Stimulated activated naive CD8-positive, alpha-beta T cell treated with anti-CD3 and anti-CD28 coated beads, Interleukin-15, Interleukin-2, amounts not matched to agents 100 ng/mL and 50 ng/mL, for 24 hours (primary cell): Measurements from ENCODE around the gene GNAS.

Experiments used
- H3K27ac Mint-ChIP-seq: one replicate; pipeline ENCODE4 v1.8.0; 2021; ENCODE audit warnings: mild to moderate bottlenecking, mixed read lengths
- H3K27me3 Mint-ChIP-seq: one replicate; pipeline ENCODE4 v1.8.0; 2021; ENCODE audit warnings: mixed read lengths
- H3K36me3 Mint-ChIP-seq: one replicate; pipeline ENCODE4 v1.8.0; 2021; ENCODE audit warnings: low read depth, mixed read lengths
- H3K4me1 Mint-ChIP-seq: one replicate; pipeline ENCODE4 v1.8.0; 2021; ENCODE audit warnings: low read depth, mixed read lengths
- H3K4me3 Mint-ChIP-seq: one replicate; pipeline ENCODE4 v1.8.0; 2021; ENCODE audit warnings: mild to moderate bottlenecking, mixed read lengths
- H3K9me3 Mint-ChIP-seq: one replicate; pipeline ENCODE4 v1.8.0; 2021; ENCODE audit warnings: mixed read lengths

The GNAS gene

GRCh38 chr20:58852543-58853271 is at the start of gene GNAS:
GNAS (plus strand) TSS chr20:58852716.
- Mint-ChIP-seq H3K4me3 (peak within 1 kb of the TSS; percentile 83), H3K4me1 (peaks cover 41% of the 10 kb centered on the region), H3K9me3 (no peaks in the 10 kb centered on the region), H3K36me3 (peaks cover 4% of the 10 kb centered on the region), H3K27me3 (peaks cover 60% of the 10 kb centered on the region), H3K27ac (no peak within 1 kb of the TSS)

GRCh38 chr20:58803533-58803932 is 49.0 kb upstream of the GNAS start:
- Mint-ChIP-seq H3K4me3 (no peak overlapping the region), H3K27ac (no peak overlapping the region), H3K36me3 (no peaks in the 10 kb centered on the region), H3K4me1 (no peaks in the 10 kb centered on the region), H3K27me3 (peaks cover 55% of the 10 kb centered on the region), H3K9me3 (no peaks in the 10 kb centered on the region)

DNA sequence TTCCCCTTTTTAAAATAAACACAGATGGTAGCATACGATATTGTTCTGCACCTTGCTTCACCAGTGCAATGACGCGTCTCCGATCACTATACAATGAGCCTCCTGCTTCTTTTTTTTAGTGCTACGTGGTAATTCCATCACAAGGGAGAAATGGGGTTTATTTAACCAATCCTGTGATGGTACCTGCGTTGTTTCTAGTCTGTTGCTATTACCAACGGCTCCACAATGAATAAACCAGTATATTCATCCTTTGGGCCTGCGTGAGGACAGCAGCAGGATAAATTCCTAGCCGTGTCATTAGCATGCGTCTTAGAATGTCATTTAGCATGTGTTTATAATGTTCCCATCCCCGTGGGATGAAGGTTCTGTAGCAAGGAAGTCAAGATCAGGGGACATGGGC is 44.7 kb upstream of the GNAS start:
- Mint-ChIP-seq H3K9me3 (no peaks in the 10 kb centered on the region), H3K4me3 (no peak overlapping the region), H3K27ac (no peak overlapping the region), H3K4me1 (peaks cover 27% of the 10 kb centered on the region), H3K27me3 (peaks cover 71% of the 10 kb centered on the region), H3K36me3 (no peaks in the 10 kb centered on the region)

DNA sequence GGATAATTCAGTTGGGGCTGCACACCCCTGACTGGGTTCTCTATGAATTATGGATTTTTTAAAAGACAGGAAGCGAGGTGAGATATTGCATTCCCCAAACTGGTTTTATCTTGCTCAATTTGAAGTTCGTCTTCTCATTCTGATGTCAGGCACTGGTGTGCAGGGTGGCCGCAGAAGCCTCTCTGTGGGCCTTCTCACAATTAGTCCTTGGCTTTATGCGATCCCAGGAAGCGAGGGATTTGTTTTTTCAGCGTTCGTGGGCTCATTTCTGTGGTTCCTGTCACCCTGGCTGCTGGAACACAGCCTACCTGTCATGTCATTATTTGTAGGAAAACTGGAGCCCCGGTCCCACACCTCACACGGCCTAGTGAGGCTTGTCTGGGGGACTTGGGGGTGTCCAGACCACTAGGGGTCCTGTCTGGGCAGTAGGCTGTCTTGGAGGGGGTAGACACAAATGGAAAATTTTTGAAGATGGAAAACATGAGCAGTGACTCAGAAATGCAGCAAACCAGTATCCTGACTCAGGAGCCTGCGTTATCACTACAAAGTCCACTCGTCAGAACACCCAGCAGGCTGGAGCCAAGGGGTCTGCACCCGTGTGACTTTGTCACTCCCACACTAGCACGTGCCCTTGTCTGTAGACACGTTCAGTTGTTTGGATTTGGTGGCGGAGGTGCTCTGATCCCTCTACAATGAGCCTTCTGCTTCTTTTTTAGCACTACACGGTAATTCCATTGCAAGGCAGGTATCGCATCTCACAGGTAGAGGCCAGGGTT is 44.1 kb upstream of the GNAS start:
- Mint-ChIP-seq H3K27ac (no peak overlapping the region), H3K4me1 (peaks cover 27% of the 10 kb centered on the region), H3K4me3 (no peak overlapping the region), H3K27me3 (peaks cover 71% of the 10 kb centered on the region), H3K36me3 (no peaks in the 10 kb centered on the region), H3K9me3 (no peaks in the 10 kb centered on the region)

DNA sequence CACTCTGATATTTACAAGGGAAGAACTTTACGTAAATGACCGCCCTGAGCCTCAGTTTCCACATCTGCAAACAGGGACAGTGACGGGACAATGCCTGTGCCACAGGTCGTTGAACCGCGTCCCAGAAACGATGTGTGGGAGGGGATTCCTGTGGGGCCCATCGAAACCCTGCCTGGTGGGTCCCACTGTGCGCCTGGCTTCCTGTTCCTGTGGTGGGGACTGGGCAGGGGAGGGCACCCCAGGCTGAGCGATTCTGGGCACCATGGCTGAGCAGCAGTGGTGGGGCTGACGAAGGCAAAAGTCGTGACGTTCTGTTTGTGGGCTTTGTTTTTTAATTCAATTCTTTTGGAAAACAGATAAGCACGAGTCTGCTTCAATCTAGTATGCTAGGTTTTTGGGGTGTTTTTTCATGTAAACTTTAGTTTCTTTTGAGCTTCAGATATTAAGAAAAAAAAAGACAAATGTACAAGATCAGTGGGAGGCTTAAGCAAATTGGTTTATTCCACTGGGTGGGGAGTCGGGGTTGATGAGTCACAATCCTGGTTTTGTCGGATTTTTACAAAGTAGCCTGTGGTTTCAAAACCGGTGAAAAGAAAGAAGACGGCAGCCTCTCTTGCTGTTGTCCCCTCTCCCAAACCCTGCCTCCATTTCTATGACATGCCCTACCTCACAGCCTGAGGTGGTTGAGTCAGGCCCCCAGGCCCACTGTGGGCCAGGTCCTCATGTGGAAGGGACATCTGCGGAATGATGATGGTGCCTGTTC is 42.2 kb upstream of the GNAS start:
- Mint-ChIP-seq H3K27me3 (peaks cover 75% of the 10 kb centered on the region), H3K4me1 (peaks cover 27% of the 10 kb centered on the region), H3K9me3 (no peaks in the 10 kb centered on the region), H3K36me3 (no peaks in the 10 kb centered on the region), H3K4me3 (no peak overlapping the region), H3K27ac (peak overlapping the region; percentile 74)

- Mint-ChIP-seq H3K27me3 (peaks cover 75% of the 10 kb centered on the region), H3K27ac (no peak overlapping the region)
Observed at GRCh38 chr20:58810879-58811250, 41.7 kb upstream of the GNAS start.

GRCh38 chr20:58811334-58811733 is 41.2 kb upstream of the GNAS start:
- Mint-ChIP-seq H3K27ac (no peak overlapping the region), H3K27me3 (peaks cover 72% of the 10 kb centered on the region), H3K36me3 (no peaks in the 10 kb centered on the region), H3K4me3 (no peak overlapping the region), H3K4me1 (peaks cover 27% of the 10 kb centered on the region), H3K9me3 (no peaks in the 10 kb centered on the region)

More at GRCh38 chr20:58810879-58811250, 41.7 kb upstream of the GNAS start:
- Mint-ChIP-seq H3K4me1 (peaks cover 27% of the 10 kb centered on the region), H3K9me3 (no peaks in the 10 kb centered on the region), H3K4me3 (no peak overlapping the region), H3K36me3 (no peaks in the 10 kb centered on the region)

DNA sequence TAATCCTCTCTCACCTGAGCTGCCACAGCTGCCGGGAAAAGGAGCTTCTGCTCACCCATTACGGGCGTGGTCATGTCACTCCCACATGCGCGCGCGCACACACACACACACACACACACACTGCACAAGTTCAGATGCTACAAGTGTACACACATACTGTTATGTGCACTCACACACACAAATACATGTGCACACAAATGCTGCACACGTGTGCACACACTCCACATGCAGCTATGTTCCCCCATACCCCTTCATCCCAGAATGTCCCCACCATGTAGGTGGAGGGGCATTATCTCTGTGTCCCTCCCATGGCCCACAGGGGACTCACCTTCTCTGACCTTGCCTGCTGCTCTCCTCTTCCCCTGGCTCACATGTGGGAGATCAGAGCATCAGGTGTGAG is 39.1 kb upstream of the GNAS start:
- Mint-ChIP-seq H3K27ac (no peak overlapping the region), H3K4me1 (peaks cover 30% of the 10 kb centered on the region), H3K36me3 (no peaks in the 10 kb centered on the region), H3K9me3 (no peaks in the 10 kb centered on the region), H3K27me3 (peaks cover 67% of the 10 kb centered on the region), H3K4me3 (no peak overlapping the region)

DNA sequence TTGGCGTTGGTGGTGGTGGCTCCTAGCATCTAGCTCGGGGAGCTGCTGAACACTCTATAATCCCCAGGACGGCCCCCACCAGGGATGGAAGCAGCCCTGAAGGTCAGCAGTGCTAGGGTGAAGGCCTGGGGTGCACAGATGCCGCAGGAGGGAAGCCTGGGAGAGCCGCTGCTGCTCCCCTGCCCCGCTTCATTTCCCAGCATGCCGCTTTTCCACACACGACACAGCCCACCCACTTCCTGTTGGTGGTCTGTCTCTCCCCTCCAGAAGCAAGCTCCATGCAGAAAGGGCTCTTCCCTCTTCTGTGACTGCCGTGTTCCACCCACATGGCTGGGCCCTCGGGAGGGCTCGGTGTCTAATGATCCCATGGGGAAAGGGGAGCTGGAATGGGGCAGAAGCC is 37.1 kb upstream of the GNAS start:
- no peak overlapping the region for H3K4me3 Mint-ChIP-seq
- peaks cover 54% of the 10 kb centered on the region for H3K27me3 Mint-ChIP-seq
- H3K27ac Mint-ChIP-seq: no peak overlapping the region

GRCh38 chr20:58816051-58816450 is 36.5 kb upstream of the GNAS start:
- peaks cover 59% of the 10 kb centered on the region for H3K27me3 Mint-ChIP-seq
- H3K27ac Mint-ChIP-seq: no peak overlapping the region
- H3K9me3 Mint-ChIP-seq: peaks cover 8% of the 10 kb centered on the region
- peaks cover 16% of the 10 kb centered on the region for H3K36me3 Mint-ChIP-seq
- H3K4me1 Mint-ChIP-seq: peaks cover 23% of the 10 kb centered on the region
- H3K4me3 Mint-ChIP-seq: no peak overlapping the region

More for the DNA sequence above, 37.1 kb upstream of the GNAS start:
- H3K36me3 Mint-ChIP-seq: peaks cover 10% of the 10 kb centered on the region
- peaks cover 29% of the 10 kb centered on the region for H3K4me1 Mint-ChIP-seq
- peaks cover 2% of the 10 kb centered on the region for H3K9me3 Mint-ChIP-seq

- peaks cover 15% of the 10 kb centered on the region for H3K4me1 Mint-ChIP-seq
- H3K36me3 Mint-ChIP-seq: peaks cover 21% of the 10 kb centered on the region
- no peak overlapping the region for H3K27ac Mint-ChIP-seq
- peaks cover 12% of the 10 kb centered on the region for H3K9me3 Mint-ChIP-seq
- H3K4me3 Mint-ChIP-seq: no peak overlapping the region
- H3K27me3 Mint-ChIP-seq: peaks cover 53% of the 10 kb centered on the region
Observed at GRCh38 chr20:58816957-58817651, 35.4 kb upstream of the GNAS start.

- H3K27me3 Mint-ChIP-seq: peaks cover 48% of the 10 kb centered on the region
- no peak overlapping the region for H3K4me3 Mint-ChIP-seq
- H3K36me3 Mint-ChIP-seq: peaks cover 21% of the 10 kb centered on the region
- peaks cover 12% of the 10 kb centered on the region for H3K9me3 Mint-ChIP-seq
- H3K27ac Mint-ChIP-seq: no peak overlapping the region
- peaks cover 15% of the 10 kb centered on the region for H3K4me1 Mint-ChIP-seq
Observed at GRCh38 chr20:58817748-58818147, 34.8 kb upstream of the GNAS start.

- H3K9me3 Mint-ChIP-seq: peaks cover 12% of the 10 kb centered on the region
- H3K36me3 Mint-ChIP-seq: peaks cover 21% of the 10 kb centered on the region
- no peak overlapping the region for H3K4me3 Mint-ChIP-seq
- H3K4me1 Mint-ChIP-seq: peaks cover 15% of the 10 kb centered on the region
- H3K27ac Mint-ChIP-seq: peak overlapping the region; percentile 21
- H3K27me3 Mint-ChIP-seq: peaks cover 38% of the 10 kb centered on the region
Observed at GRCh38 chr20:58818586-58819285, 33.8 kb upstream of the GNAS start.

DNA sequence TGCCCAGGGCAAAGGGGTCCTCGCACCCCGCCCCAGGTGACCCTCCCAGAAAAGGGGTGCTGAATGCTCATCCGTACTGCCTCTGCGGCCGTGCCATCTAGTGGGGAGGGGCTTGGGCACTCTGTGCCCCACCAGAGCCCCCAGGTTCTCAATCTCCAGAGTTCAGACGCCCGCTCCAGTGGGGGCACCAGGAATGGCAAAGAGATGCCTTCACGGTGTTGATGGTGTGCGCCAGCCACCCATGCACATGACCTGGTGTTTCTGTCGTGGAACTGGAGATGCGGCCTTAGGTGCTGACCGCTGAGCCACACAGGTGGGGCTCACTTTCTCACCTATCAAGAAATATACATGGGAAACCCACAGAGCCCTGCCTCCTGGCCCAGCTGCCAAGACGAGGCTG is 32.6 kb upstream of the GNAS start:
- peaks cover 15% of the 10 kb centered on the region for H3K4me1 Mint-ChIP-seq
- H3K9me3 Mint-ChIP-seq: peaks cover 12% of the 10 kb centered on the region
- peaks cover 28% of the 10 kb centered on the region for H3K27me3 Mint-ChIP-seq
- no peak overlapping the region for H3K27ac Mint-ChIP-seq
- H3K36me3 Mint-ChIP-seq: peaks cover 21% of the 10 kb centered on the region
- H3K4me3 Mint-ChIP-seq: no peak overlapping the region
